Measurements from ENCODE around the gene CDX1.

Gene CDX1

GRCh38 chr5:150210644-150211043 lies 44.1 kb downstream of the CDX1 start:
- no peak for TF ChIP-seq CTCF (IDR thresholded peaks at IDR 0.05; ENCODE audit: low read depth, low read length, missing control alignments)
- H3K4me3 ChIP-seq (replicated peaks; ENCODE audit: low read depth, low read length): no peak overlapping the region
- DNase-seq (ENCODE audit: extremely low read depth, low read depth): no peak

- DNase-seq (ENCODE audit: extremely low read depth, low read depth): no peak
- no peak overlapping the region for H3K4me3 ChIP-seq (replicated peaks; ENCODE audit: low read depth, low read length)
- no peak for TF ChIP-seq CTCF (IDR thresholded peaks at IDR 0.05; ENCODE audit: low read depth, low read length, missing control alignments)
Observed at GRCh38 chr5:150211156-150212030, 44.8 kb downstream of the CDX1 start.

- DNase-seq (ENCODE audit: extremely low read depth, low read depth): peak; percentile 76
- no peak overlapping the region for H3K4me3 ChIP-seq (replicated peaks; ENCODE audit: low read depth, low read length)
- TF ChIP-seq CTCF (IDR thresholded peaks at IDR 0.05; ENCODE audit: low read depth, low read length, missing control alignments): no peak
Observed at GRCh38 chr5:150213530-150213929, 47.0 kb downstream of the CDX1 start.

- peak; percentile 39 for TF ChIP-seq CTCF (IDR thresholded peaks at IDR 0.05; ENCODE audit: low read depth, low read length, missing control alignments)
- H3K4me3 ChIP-seq (replicated peaks; ENCODE audit: low read depth, low read length): no peak overlapping the region
- DNase-seq (ENCODE audit: extremely low read depth, low read depth): no peak
Observed at GRCh38 chr5:150214289-150214688, 47.7 kb downstream of the CDX1 start.

- H3K4me3 ChIP-seq (replicated peaks; ENCODE audit: low read depth, low read length): no peak overlapping the region
- no peak for TF ChIP-seq CTCF (IDR thresholded peaks at IDR 0.05; ENCODE audit: low read depth, low read length, missing control alignments)
- peak; percentile 25 for DNase-seq (ENCODE audit: extremely low read depth, low read depth)
Observed at GRCh38 chr5:150215979-150216944, 49.7 kb downstream of the CDX1 start.

GRCh38 chr5:150217038-150217437 lies 50.5 kb downstream of the CDX1 start:
- no peak overlapping the region for H3K4me3 ChIP-seq (replicated peaks; ENCODE audit: low read depth, low read length)
- no peak for DNase-seq (ENCODE audit: extremely low read depth, low read depth)
- TF ChIP-seq CTCF (IDR thresholded peaks at IDR 0.05; ENCODE audit: low read depth, low read length, missing control alignments): no peak

All from HFF-Myc (cell line).